HCT116 (cell line): ENCODE measurements around the gene NHSL1. TPM values are rescaled to one million over a fixed set of nuclear protein-coding genes. Genes with fewer than 3 reads are reported as not detected.

Source experiments
- ATAC-seq: fragments of 200-7000 bp; cut with Tn5 transposase; 2 replicates; pipeline ENCODE4 v1.9.1; 2020; ENCODE audit warnings: mild to moderate bottlenecking, moderate library complexity
- BruUV-seq: library from RNA; stranded (reverse); fragments of 400-500 nt; replicated peaks from 2 replicates; lab custom pipeline; 2021; lab: Mats Ljungman, UMichigan
- CTCF ChIA-PET: fragments of 300-600 bp; sonication (Branson Sonifier 250); formaldehyde crosslinking; loops from one replicate; lab custom pipeline; 2021; ENCODE audit warnings: antibody characterized with exemption; lab: Charles Lee
- POLR2A ChIA-PET: fragments of 300-600, 350-600 bp; sonication (Branson Sonifier 250); formaldehyde crosslinking; loops from one replicate; lab custom pipeline; 2021; ENCODE audit warnings: antibody characterized with exemption; lab: Charles Lee
- RAD21 ChIA-PET, 2 experiments: fragments of 300-600 bp; sonication (Branson Sonifier 250); formaldehyde crosslinking; loops; one replicate each; lab custom pipeline; 2023; ENCODE audit warnings: low total read pairs in 2 of 2; ENCODE audit not compliant: uncharacterized antibody in 2 of 2, unreplicated experiment in 2 of 2, low non-redundant PET in 1 of 2; lab: Charles Lee
- DNase-seq: peaks from one replicate; pipeline ENCODE4 v3.0.0-alpha.2; 2010; ENCODE audit warnings: low read depth, low spot score
- H2AFZ ChIP-seq: fragments of 200-600 bp; shearing (Covaris generic), sonication (generic); 2 replicates; pipeline ENCODE4 v1.6.1; 2017; ENCODE audit warnings: low read depth, mixed run types, mixed read lengths, antibody characterized with exemption, low read length; ENCODE audit not compliant: poor library complexity, severe bottlenecking
- H3K27ac ChIP-seq: 2 replicates; pipeline ENCODE4 v1.5.1; 2012; ENCODE audit warnings: low read depth, low read length
- H3K27me3 ChIP-seq: fragments of 200-600 bp; sonication (generic); 2 replicates; pipeline ENCODE4 v1.6.1; 2016; ENCODE audit warnings: mixed run types, low read length, mixed read lengths; ENCODE audit not compliant: insufficient read depth
- H3K36me3 ChIP-seq, 2 experiments: fragments of 200-500 bp in 1 of 2; fragments of 200-600 bp in 1 of 2; sonication (Bioruptor generic) in 1 of 2; sonication (generic) in 1 of 2; 2 replicates each; pipeline versions ENCODE4 v1.5.1 to v1.6.1; 2014 to 2016; ENCODE audit warnings: low read length in 2 of 2, inconsistent platforms in 1 of 2, mixed read lengths in 1 of 2, mixed run types in 1 of 2; ENCODE audit not compliant: insufficient read depth in 2 of 2, control insufficient read depth in 1 of 2
- H3K4me1 ChIP-seq, 2 experiments: fragments of 200-600 bp in 1 of 2; sonication (generic) in 1 of 2; 2 replicates each; pipeline versions ENCODE4 v1.5.1 to v1.6.1; 2012 to 2017; ENCODE audit warnings: low read length in 2 of 2, inconsistent platforms in 1 of 2, mild to moderate bottlenecking in 1 of 2, mixed read lengths in 1 of 2, mixed run types in 1 of 2, moderate library complexity in 1 of 2; ENCODE audit not compliant: insufficient read depth in 2 of 2, control insufficient read depth in 1 of 2
- H3K4me2 ChIP-seq: fragments of 200-600 bp; sonication (generic); 2 replicates; pipeline ENCODE4 v1.6.1; 2017; ENCODE audit warnings: mixed run types, low read length, mixed read lengths
- H3K4me3 ChIP-seq, 2 experiments: fragments of 200-600 bp in 1 of 2; sonication (generic) in 1 of 2; replicated peaks in 1 of 2; 2 replicates each; pipeline ENCODE4 v1.5.1; 2011 to 2016; ENCODE audit warnings: low read length in 2 of 2, control low read depth in 1 of 2, low read depth in 1 of 2, mild to moderate bottlenecking in 1 of 2, mixed read lengths in 1 of 2, mixed run types in 1 of 2
- H3K79me2 ChIP-seq: fragments of 200-600 bp; sonication (generic); 2 replicates; pipeline ENCODE4 v1.6.1; 2017; ENCODE audit warnings: mild to moderate bottlenecking, mixed run types, low read length, moderate library complexity, mixed read lengths; ENCODE audit not compliant: insufficient read depth
- H3K9ac ChIP-seq: fragments of 200-600 bp; sonication (generic); 2 replicates; pipeline ENCODE4 v1.6.1; 2016; ENCODE audit warnings: low read length, mixed read lengths
- H3K9me2 ChIP-seq: fragments of 200-600 bp; sonication (generic), shearing (Covaris generic); 2 replicates; pipeline ENCODE4 v1.6.1; 2017; ENCODE audit warnings: mixed run types, mild to moderate bottlenecking, moderate library complexity; ENCODE audit not compliant: insufficient read depth
- H3K9me3 ChIP-seq, 2 experiments: fragments of 200-500 bp in 1 of 2; fragments of 200-600 bp in 1 of 2; sonication (Bioruptor generic) in 1 of 2; sonication (generic) in 1 of 2; 2 replicates each; pipeline ENCODE4 v1.6.1; 2014 to 2017; ENCODE audit warnings: low read length in 2 of 2, mixed read lengths in 2 of 2, inconsistent platforms in 1 of 2, low read depth in 1 of 2, mild to moderate bottlenecking in 1 of 2, mixed run types in 1 of 2, moderate library complexity in 1 of 2; ENCODE audit not compliant: control insufficient read depth in 1 of 2, insufficient read depth in 1 of 2
- H4K20me1 ChIP-seq: fragments of 200-600 bp; sonication (generic), shearing (Covaris generic); 2 replicates; pipeline ENCODE4 v1.6.1; 2017; ENCODE audit warnings: mixed run types, mild to moderate bottlenecking, moderate library complexity; ENCODE audit not compliant: insufficient read depth
- SIN3A ChIP-seq: IDR thresholded peaks from 2 replicates; pipeline ENCODE4 v1.6.1; 2012; ENCODE audit warnings: low read depth
- SRF ChIP-seq: IDR thresholded peaks from 2 replicates; pipeline ENCODE4 v1.6.1; 2012; ENCODE audit warnings: low read depth
- intact Hi-C: fragments of 100-400 bp; cut with micrococcal nuclease; formaldehyde crosslinking; loops from 2 replicates; pipeline ENCODE4 v1.10.0; 2022
- total RNA-seq: library from RNA; stranded (reverse); gene quantifications from one replicate; pipeline ENCODE4 v1.2.1, GENCODE V29; 2021; ENCODE audit not compliant: unreplicated experiment
- TF ChIP-seq, protein P1 (sequence below): IDR thresholded peaks from 2 replicates; pipeline ENCODE4 v1.6.1; 2012
- TF ChIP-seq, protein P2 (sequence below): IDR thresholded peaks from 2 replicates; pipeline ENCODE4 v1.6.1; 2012; ENCODE audit warnings: low read depth

Gene NHSL1
- total RNA-seq, 1 experiment from 2014 or later, result 15.4 TPM

GRCh38 chr6:138482816-138483215, 16.5 kb downstream of the NHSL1 start:
- H4K20me1 ChIP-seq, result no peaks in the 10 kb centered on the region
- intact Hi-C loops, result no loop called here
- no peak overlapping the region for H3K9ac ChIP-seq
- no peaks in the 10 kb centered on the region for H3K9me2 ChIP-seq
- ATAC-seq (no peak), DNase-seq (no peak)
- H3K4me3 ChIP-seq, result no peak overlapping the region
- no peak overlapping the region for H3K4me2 ChIP-seq
- ChIA-PET RAD21 (interaction anchor here in 1 of 2 experiments (0.8 kb wide), 1 partner anchor 193 kb away, joined by 4 read pairs; no protein-coding TSS in a partner anchor), POLR2A (no interaction called here), CTCF (no interaction called here)
- BruUV-seq, result no TSS peak
- no peak overlapping the region for H3K27ac ChIP-seq
- no peaks in the 10 kb centered on the region for H3K9me3 ChIP-seq
- no peaks in the 10 kb centered on the region for H3K79me2 ChIP-seq
- no peaks in the 10 kb centered on the region for H3K27me3 ChIP-seq
- H3K4me1 ChIP-seq, result peaks cover 0 to 5% of the 10 kb centered on the region in 2 experiments; a peak in 2 of 4 replicates
- TF ChIP-seq, protein P1, sequence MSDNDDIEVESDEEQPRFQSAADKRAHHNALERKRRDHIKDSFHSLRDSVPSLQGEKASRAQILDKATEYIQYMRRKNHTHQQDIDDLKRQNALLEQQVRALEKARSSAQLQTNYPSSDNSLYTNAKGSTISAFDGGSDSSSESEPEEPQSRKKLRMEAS, result no peak
- TF ChIP-seq SIN3A, result no peak
- H3K36me3 ChIP-seq, result no peaks in the 10 kb centered on the region
- no peak overlapping the region for H2AFZ ChIP-seq

- Histone ChIP-seq H3K79me2 (no peaks in the 10 kb centered on the region), H3K4me3 (no peak overlapping the region), H3K4me1 (peaks cover 0 to 9% of the 10 kb centered on the region in 2 experiments; a peak in 3 of 4 replicates), H3K27ac (no peak overlapping the region), H3K27me3 (no peaks in the 10 kb centered on the region), H3K4me2 (no peak overlapping the region)
- no TSS peak for BruUV-seq
- POLR2A ChIA-PET, result no interaction called here
- TF ChIP-seq, protein P2, sequence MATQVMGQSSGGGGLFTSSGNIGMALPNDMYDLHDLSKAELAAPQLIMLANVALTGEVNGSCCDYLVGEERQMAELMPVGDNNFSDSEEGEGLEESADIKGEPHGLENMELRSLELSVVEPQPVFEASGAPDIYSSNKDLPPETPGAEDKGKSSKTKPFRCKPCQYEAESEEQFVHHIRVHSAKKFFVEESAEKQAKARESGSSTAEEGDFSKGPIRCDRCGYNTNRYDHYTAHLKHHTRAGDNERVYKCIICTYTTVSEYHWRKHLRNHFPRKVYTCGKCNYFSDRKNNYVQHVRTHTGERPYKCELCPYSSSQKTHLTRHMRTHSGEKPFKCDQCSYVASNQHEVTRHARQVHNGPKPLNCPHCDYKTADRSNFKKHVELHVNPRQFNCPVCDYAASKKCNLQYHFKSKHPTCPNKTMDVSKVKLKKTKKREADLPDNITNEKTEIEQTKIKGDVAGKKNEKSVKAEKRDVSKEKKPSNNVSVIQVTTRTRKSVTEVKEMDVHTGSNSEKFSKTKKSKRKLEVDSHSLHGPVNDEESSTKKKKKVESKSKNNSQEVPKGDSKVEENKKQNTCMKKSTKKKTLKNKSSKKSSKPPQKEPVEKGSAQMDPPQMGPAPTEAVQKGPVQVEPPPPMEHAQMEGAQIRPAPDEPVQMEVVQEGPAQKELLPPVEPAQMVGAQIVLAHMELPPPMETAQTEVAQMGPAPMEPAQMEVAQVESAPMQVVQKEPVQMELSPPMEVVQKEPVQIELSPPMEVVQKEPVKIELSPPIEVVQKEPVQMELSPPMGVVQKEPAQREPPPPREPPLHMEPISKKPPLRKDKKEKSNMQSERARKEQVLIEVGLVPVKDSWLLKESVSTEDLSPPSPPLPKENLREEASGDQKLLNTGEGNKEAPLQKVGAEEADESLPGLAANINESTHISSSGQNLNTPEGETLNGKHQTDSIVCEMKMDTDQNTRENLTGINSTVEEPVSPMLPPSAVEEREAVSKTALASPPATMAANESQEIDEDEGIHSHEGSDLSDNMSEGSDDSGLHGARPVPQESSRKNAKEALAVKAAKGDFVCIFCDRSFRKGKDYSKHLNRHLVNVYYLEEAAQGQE, result no peak
- no peak for TF ChIP-seq SRF
- TF ChIP-seq, all 23 proteins: peak for 0
- no peaks in the 10 kb centered on the region for H4K20me1 ChIP-seq
- ATAC-seq, result no peak
- no peaks in the 10 kb centered on the region for H3K9me3 ChIP-seq
- H3K9ac ChIP-seq, result no peak overlapping the region
- CTCF ChIA-PET, result no interaction called here
- DNase-seq, result no peak
- no peaks in the 10 kb centered on the region for H3K36me3 ChIP-seq
- no peaks in the 10 kb centered on the region for H3K9me2 ChIP-seq
- RAD21 ChIA-PET, result no interaction called here
- no peak overlapping the region for H2AFZ ChIP-seq
- intact Hi-C loops, result no loop called here
These were observed 18.9 kb downstream of the NHSL1 start for GRCh38 chr6:138480279-138480949.
